ENCODE measurements around the gene PCSK2. TPM values are rescaled to one million over a fixed set of nuclear protein-coding genes. Genes with fewer than 3 reads are reported as not detected.
"Not testable (repeated sequence)": the region's sequence is repeated elsewhere in the genome, so short reads cannot be mapped to it uniquely, and the experiment has no call there.

The PCSK2 gene
- total RNA-seq, 2 experiments from 2014 or later: not detected

- no peak for DNase-seq (ENCODE audit: low spot score)
- H3K4me2 ChIP-seq (ENCODE audit: low read length): no peak overlapping the region
- no peaks in the 10 kb centered on the region for H3K4me1 ChIP-seq (ENCODE audit: insufficient read depth, low read length, poor library complexity, severe bottlenecking)
- no peaks in the 10 kb centered on the region for H4K20me1 ChIP-seq (ENCODE audit: insufficient read depth, low read length)
- no peak overlapping the region for H3K4me3 ChIP-seq (ENCODE audit: low read depth, low read length, poor library complexity, severe bottlenecking)
- POLR2A ChIA-PET: no interaction called here
- no TSS peak for BruUV-seq (replicated peaks)
- H3K27ac ChIP-seq (ENCODE audit: low read depth, low read length, poor library complexity, severe bottlenecking): no peak overlapping the region
- H3K9me2 ChIP-seq (ENCODE audit: insufficient read depth, low read length): no peaks in the 10 kb centered on the region
- CTCF ChIA-PET (ENCODE audit: unreplicated experiment): no interaction called here
- no peaks in the 10 kb centered on the region for H3K36me3 ChIP-seq (ENCODE audit: insufficient read depth, low read length)
- TF ChIP-seq EZH2phosphoT487 (IDR thresholded peaks at IDR 0.05; ENCODE audit: borderline replicate concordance, low read depth, low read length) (no peak), CTCF (conservative IDR thresholded peaks at IDR 0.05; ENCODE audit: low read length) (no peak)
- intact Hi-C loops (cut with micrococcal nuclease; ENCODE audit: unreplicated experiment): no loop called here
- H2AFZ ChIP-seq (ENCODE audit: low read length): no peak overlapping the region
- H3K9me3 ChIP-seq (ENCODE audit: low read length): no peaks in the 10 kb centered on the region
- H3K79me2 ChIP-seq (ENCODE audit: insufficient read depth, low read depth, low read length): no peaks in the 10 kb centered on the region
Observed at GRCh38 chr20:17210387-17210786, 16.5 kb upstream of the PCSK2 start.

- no peak overlapping the region for H3K4me3 ChIP-seq (ENCODE audit: low read depth, low read length, poor library complexity, severe bottlenecking)
- intact Hi-C loops (cut with micrococcal nuclease; ENCODE audit: unreplicated experiment): no loop called here
- H3K27ac ChIP-seq (ENCODE audit: low read depth, low read length, poor library complexity, severe bottlenecking): no peak overlapping the region
- no peaks in the 10 kb centered on the region for H3K79me2 ChIP-seq (ENCODE audit: insufficient read depth, low read depth, low read length)
- H2AFZ ChIP-seq (ENCODE audit: low read length): no peak overlapping the region
- no peaks in the 10 kb centered on the region for H3K9me2 ChIP-seq (ENCODE audit: insufficient read depth, low read length)
- ChIA-PET POLR2A (no interaction called here), CTCF (ENCODE audit: unreplicated experiment) (no interaction called here)
- DNase-seq (ENCODE audit: low spot score): no peak
- no peak overlapping the region for H3K4me2 ChIP-seq (ENCODE audit: low read length)
- BruUV-seq (replicated peaks): no TSS peak
- no peak for TF ChIP-seq EZH2phosphoT487 (IDR thresholded peaks at IDR 0.05; ENCODE audit: borderline replicate concordance, low read depth, low read length)
- no peak for TF ChIP-seq CTCF (conservative IDR thresholded peaks at IDR 0.05; ENCODE audit: low read length)
- no peaks in the 10 kb centered on the region for H3K9me3 ChIP-seq (ENCODE audit: low read length)
- no peaks in the 10 kb centered on the region for H3K4me1 ChIP-seq (ENCODE audit: insufficient read depth, low read length, poor library complexity, severe bottlenecking)
- no peaks in the 10 kb centered on the region for H3K36me3 ChIP-seq (ENCODE audit: insufficient read depth, low read length)
- H4K20me1 ChIP-seq (ENCODE audit: insufficient read depth, low read length): no peaks in the 10 kb centered on the region
Observed at GRCh38 chr20:17210983-17211382, 15.9 kb upstream of the PCSK2 start.

- H3K4me2 ChIP-seq (ENCODE audit: low read length): no peak overlapping the region
- H3K4me3 ChIP-seq (ENCODE audit: low read depth, low read length, poor library complexity, severe bottlenecking): no peak overlapping the region
- intact Hi-C loops (cut with micrococcal nuclease; ENCODE audit: unreplicated experiment): no loop called here
- H3K9me2 ChIP-seq (ENCODE audit: insufficient read depth, low read length): no peaks in the 10 kb centered on the region
- TF ChIP-seq CTCF (conservative IDR thresholded peaks at IDR 0.05; ENCODE audit: low read length) (no peak), EZH2phosphoT487 (IDR thresholded peaks at IDR 0.05; ENCODE audit: borderline replicate concordance, low read depth, low read length) (no peak)
- H4K20me1 ChIP-seq (ENCODE audit: insufficient read depth, low read length): no peaks in the 10 kb centered on the region
- BruUV-seq (replicated peaks): no TSS peak
- H3K36me3 ChIP-seq (ENCODE audit: insufficient read depth, low read length): no peaks in the 10 kb centered on the region
- no peak overlapping the region for H2AFZ ChIP-seq (ENCODE audit: low read length)
- no peak for DNase-seq (ENCODE audit: low spot score)
- H3K9me3 ChIP-seq (ENCODE audit: low read length): no peaks in the 10 kb centered on the region
- CTCF ChIA-PET (ENCODE audit: unreplicated experiment): no interaction called here
- H3K79me2 ChIP-seq (ENCODE audit: insufficient read depth, low read depth, low read length): no peaks in the 10 kb centered on the region
- no peak overlapping the region for H3K27ac ChIP-seq (ENCODE audit: low read depth, low read length, poor library complexity, severe bottlenecking)
- POLR2A ChIA-PET: no interaction called here
- no peaks in the 10 kb centered on the region for H3K4me1 ChIP-seq (ENCODE audit: insufficient read depth, low read length, poor library complexity, severe bottlenecking)
Observed at GRCh38 chr20:17215167-17215566, 11.7 kb upstream of the PCSK2 start.

GRCh38 chr20:17219856-17220255 is 7.0 kb upstream of the PCSK2 start:
- H4K20me1 ChIP-seq (ENCODE audit: insufficient read depth, low read length); DNase-seq (ENCODE audit: low spot score); H3K27ac ChIP-seq (ENCODE audit: low read depth, low read length, poor library complexity, severe bottlenecking); POLR2A ChIA-PET; intact Hi-C loops (cut with micrococcal nuclease; ENCODE audit: unreplicated experiment); H3K4me1 ChIP-seq (ENCODE audit: insufficient read depth, low read length, poor library complexity, severe bottlenecking); H2AFZ ChIP-seq (ENCODE audit: low read length); H3K4me2 ChIP-seq (ENCODE audit: low read length); CTCF ChIA-PET (ENCODE audit: unreplicated experiment); H3K9me3 ChIP-seq (ENCODE audit: low read length); H3K79me2 ChIP-seq (ENCODE audit: insufficient read depth, low read depth, low read length); H3K9me2 ChIP-seq (ENCODE audit: insufficient read depth, low read length); H3K36me3 ChIP-seq (ENCODE audit: insufficient read depth, low read length); H3K4me3 ChIP-seq (ENCODE audit: low read depth, low read length, poor library complexity, severe bottlenecking); BruUV-seq (replicated peaks): not testable (repeated sequence)
